ENCODE results near the gene GGCT.

The GGCT gene

DNA sequence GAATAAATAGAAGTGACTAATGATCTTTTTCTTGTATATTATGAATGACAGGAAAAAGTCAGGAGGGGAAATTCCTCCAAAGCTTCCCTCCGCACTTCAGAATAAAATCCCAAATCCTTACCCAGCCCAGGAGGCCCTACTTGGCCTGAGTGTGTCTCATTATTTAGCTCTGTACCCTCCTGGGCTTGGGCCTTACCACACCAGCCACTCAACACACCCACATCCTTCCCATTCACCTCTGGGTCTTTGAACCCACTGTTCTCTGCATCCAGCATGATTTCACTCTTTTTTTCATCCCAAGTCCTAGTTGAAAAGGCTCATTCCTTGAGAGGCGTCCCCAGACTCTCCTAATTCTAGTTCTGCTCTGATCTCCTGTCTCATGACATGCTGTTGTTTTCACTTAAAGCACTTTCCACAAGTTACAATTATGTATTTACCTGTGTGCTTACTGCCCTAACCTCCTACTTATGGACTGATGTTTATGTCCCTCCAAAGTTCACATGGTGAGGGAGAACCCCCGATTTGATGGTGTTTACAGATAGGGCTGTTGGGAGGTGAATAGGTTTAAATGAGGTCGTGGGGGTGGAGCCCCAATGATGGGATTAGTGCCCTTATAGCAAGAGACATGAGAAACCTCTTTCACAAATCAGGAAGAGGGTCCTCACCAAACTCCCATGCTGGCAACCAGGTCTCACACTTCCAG lies 32.4 kb downstream of the GGCT start:
- Histone ChIP-seq H3K4me1 (ENCODE audit: control insufficient read depth, insufficient read depth, low read length) (peaks cover 3% of the 10 kb centered on the region; the same call in 1 of the 2 replicates), H3K27me3 (ENCODE audit: control insufficient read depth, insufficient read depth, low read length) (no peaks in the 10 kb centered on the region), H3K9me3 (ENCODE audit: control insufficient read depth, insufficient read depth, low read length) (no peaks in the 10 kb centered on the region), H3K27ac (ENCODE audit: low read length) (no peak overlapping the region), H3K36me3 (ENCODE audit: control insufficient read depth, insufficient read depth, low read length) (no peaks in the 10 kb centered on the region), H3K4me3 (ENCODE audit: low read length) (no peak overlapping the region)
- WGBS (ENCODE audit: insufficient coverage, insufficient read length): no CpG with 5 or more reads among the region's 4 CpGs
- DNase-seq (ENCODE audit: low read depth, low spot score): no peak

DNA sequence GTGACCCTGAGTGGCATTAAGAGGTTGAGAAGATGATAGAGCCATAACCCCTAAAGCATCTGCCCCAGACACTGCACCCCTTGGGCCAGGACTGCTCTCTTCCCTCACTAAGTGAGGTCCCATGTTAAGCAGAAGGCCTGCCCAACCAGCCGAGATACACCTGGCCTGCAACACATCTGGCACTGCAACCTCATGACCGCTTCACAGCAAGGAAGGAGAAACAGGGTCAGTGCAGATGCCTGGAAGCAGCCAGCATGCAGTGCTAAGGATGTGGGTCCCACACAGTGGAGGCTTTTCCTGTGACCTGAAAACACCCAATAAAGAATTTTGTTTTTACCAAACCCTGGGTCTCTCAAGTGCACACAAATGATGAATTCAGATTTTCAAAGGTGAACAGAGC lies 33.4 kb downstream of the GGCT start:
- no CpG with 5 or more reads among the region's 2 CpGs for WGBS (ENCODE audit: insufficient coverage, insufficient read length)
- no peaks in the 10 kb centered on the region for H3K36me3 ChIP-seq (ENCODE audit: control insufficient read depth, insufficient read depth, low read length)
- H3K4me1 ChIP-seq (ENCODE audit: control insufficient read depth, insufficient read depth, low read length): peaks cover 3% of the 10 kb centered on the region; the same call in 1 of the 2 replicates
- H3K9me3 ChIP-seq (ENCODE audit: control insufficient read depth, insufficient read depth, low read length): no peaks in the 10 kb centered on the region
- H3K27me3 ChIP-seq (ENCODE audit: control insufficient read depth, insufficient read depth, low read length): no peaks in the 10 kb centered on the region
- DNase-seq (ENCODE audit: low read depth, low spot score): no peak
- H3K4me3 ChIP-seq (ENCODE audit: low read length): no peak overlapping the region
- no peak overlapping the region for H3K27ac ChIP-seq (ENCODE audit: low read length)

GRCh38 chr7:30470771-30471170 lies 33.9 kb downstream of the GGCT start:
- DNase-seq (ENCODE audit: low read depth, low spot score): no peak
- Histone ChIP-seq H3K4me3 (ENCODE audit: low read length) (no peak overlapping the region), H3K4me1 (ENCODE audit: control insufficient read depth, insufficient read depth, low read length) (peaks cover 3% of the 10 kb centered on the region; the same call in 1 of the 2 replicates)

DNA sequence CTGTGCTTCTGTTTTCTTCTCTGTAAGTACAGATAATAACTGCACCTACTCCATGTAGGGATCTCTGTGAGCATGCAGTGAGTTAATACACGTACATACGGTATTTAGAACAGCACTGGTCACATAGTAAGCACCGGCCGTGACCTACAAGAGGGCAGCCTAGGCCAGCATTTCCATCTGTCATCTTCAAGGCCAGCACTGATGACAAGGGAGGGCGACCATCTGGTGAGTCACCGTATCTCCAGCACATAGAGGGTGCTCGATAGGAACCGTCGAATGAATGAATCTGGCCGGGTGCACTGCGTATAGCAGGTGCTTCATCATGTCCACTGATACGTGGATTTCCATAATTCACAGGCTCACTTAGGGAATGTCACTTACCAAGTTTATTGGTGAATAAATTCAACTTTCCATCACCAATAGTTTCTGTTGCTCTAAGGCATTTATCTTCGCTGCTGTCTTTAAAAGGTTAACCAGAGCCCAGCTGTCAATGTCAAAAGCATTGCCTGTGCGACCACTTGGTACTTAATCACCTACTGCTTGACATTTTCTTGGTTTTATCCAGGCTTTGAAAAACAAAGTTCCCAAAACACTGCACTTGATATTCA lies 34.4 kb downstream of the GGCT start:
- H3K27me3 ChIP-seq (ENCODE audit: control insufficient read depth, insufficient read depth, low read length): no peaks in the 10 kb centered on the region
- no peak overlapping the region for H3K4me3 ChIP-seq (ENCODE audit: low read length)
- no CpG with 5 or more reads among the region's 14 CpGs for WGBS (ENCODE audit: insufficient coverage, insufficient read length)
- DNase-seq (ENCODE audit: low read depth, low spot score): no peak
- no peaks in the 10 kb centered on the region for H3K9me3 ChIP-seq (ENCODE audit: control insufficient read depth, insufficient read depth, low read length)
- H3K36me3 ChIP-seq (ENCODE audit: control insufficient read depth, insufficient read depth, low read length): no peaks in the 10 kb centered on the region
- H3K27ac ChIP-seq (ENCODE audit: low read length): no peak overlapping the region
- peaks cover 3% of the 10 kb centered on the region; the same call in 1 of the 2 replicates for H3K4me1 ChIP-seq (ENCODE audit: control insufficient read depth, insufficient read depth, low read length)

More at GRCh38 chr7:30470771-30471170, 33.9 kb downstream of the GGCT start:
- Histone ChIP-seq H3K9me3 (ENCODE audit: control insufficient read depth, insufficient read depth, low read length) (no peaks in the 10 kb centered on the region), H3K27me3 (ENCODE audit: control insufficient read depth, insufficient read depth, low read length) (no peaks in the 10 kb centered on the region), H3K27ac (ENCODE audit: low read length) (no peak overlapping the region), H3K36me3 (ENCODE audit: control insufficient read depth, insufficient read depth, low read length) (no peaks in the 10 kb centered on the region)
- no CpG with 5 or more reads among the region's 6 CpGs for WGBS (ENCODE audit: insufficient coverage, insufficient read length)

DNA sequence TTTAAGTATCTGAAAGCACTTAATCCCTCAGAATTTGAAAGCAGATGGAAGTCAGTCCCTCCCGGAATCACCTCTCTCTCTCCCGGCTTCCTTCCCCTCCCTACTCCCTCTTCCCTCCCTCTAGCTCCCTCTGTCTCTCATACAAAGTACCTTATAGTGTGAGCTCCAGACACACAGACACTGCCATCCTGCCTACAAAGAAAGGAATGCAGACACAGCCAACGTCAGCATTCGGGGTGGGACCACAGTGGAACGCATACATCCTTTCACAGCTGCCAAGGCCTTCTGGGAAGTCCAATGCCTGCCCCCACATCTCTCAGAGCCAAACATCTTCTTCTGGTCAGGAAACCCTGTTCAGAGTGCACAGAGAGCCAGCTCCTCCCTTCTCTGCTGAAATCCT lies 35.3 kb downstream of the GGCT start:
- no peak overlapping the region for H3K27ac ChIP-seq (ENCODE audit: low read length)
- H3K4me3 ChIP-seq (ENCODE audit: low read length): no peak overlapping the region
- whole genome bisulfite sequencing (ENCODE audit: insufficient coverage, insufficient read length): no CpG with 5 or more reads among the region's 5 CpGs

GRCh38 chr7:30468791-30469190 lies 35.8 kb downstream of the GGCT start:
- Histone ChIP-seq H3K9me3 (ENCODE audit: control insufficient read depth, insufficient read depth, low read length) (no peaks in the 10 kb centered on the region), H3K4me1 (ENCODE audit: control insufficient read depth, insufficient read depth, low read length) (peaks cover 3% of the 10 kb centered on the region; the same call in 1 of the 2 replicates), H3K27ac (ENCODE audit: low read length) (no peak overlapping the region), H3K4me3 (ENCODE audit: low read length) (no peak overlapping the region), H3K36me3 (ENCODE audit: control insufficient read depth, insufficient read depth, low read length) (no peaks in the 10 kb centered on the region), H3K27me3 (ENCODE audit: control insufficient read depth, insufficient read depth, low read length) (no peaks in the 10 kb centered on the region)
- no CpG with 5 or more reads among the region's 4 CpGs for WGBS (ENCODE audit: insufficient coverage, insufficient read length)
- DNase-seq (ENCODE audit: low read depth, low spot score): no peak

More for the DNA sequence above, 35.3 kb downstream of the GGCT start:
- Histone ChIP-seq H3K36me3 (ENCODE audit: control insufficient read depth, insufficient read depth, low read length) (no peaks in the 10 kb centered on the region), H3K27me3 (ENCODE audit: control insufficient read depth, insufficient read depth, low read length) (no peaks in the 10 kb centered on the region), H3K9me3 (ENCODE audit: control insufficient read depth, insufficient read depth, low read length) (no peaks in the 10 kb centered on the region), H3K4me1 (ENCODE audit: control insufficient read depth, insufficient read depth, low read length) (peaks cover 3% of the 10 kb centered on the region; the same call in 1 of the 2 replicates)
- DNase-seq (ENCODE audit: low read depth, low spot score): peak; percentile 73

DNA sequence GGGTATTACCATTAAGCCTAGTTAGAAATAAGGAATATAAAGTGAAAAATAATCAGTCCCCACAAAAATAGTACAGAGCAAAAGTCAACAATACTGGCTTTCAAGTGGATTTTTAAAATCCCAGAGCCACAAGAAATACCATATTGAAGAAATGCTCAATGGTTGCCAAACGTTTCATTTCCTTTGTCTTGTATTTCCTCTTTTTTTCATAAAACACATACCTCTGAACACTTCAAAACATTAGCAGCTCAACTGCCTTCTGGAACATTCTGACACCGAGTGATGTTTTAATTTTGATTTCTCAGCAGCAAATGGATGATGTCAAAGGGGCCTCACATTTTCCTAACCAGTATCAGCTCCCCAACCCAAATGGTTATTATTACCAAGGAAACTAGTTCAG lies 36.6 kb downstream of the GGCT start:
- H3K27ac ChIP-seq (ENCODE audit: low read length): no peak overlapping the region
- peaks cover 3% of the 10 kb centered on the region; the same call in 1 of the 2 replicates for H3K4me1 ChIP-seq (ENCODE audit: control insufficient read depth, insufficient read depth, low read length)
- no peaks in the 10 kb centered on the region for H3K36me3 ChIP-seq (ENCODE audit: control insufficient read depth, insufficient read depth, low read length)
- no peak overlapping the region for H3K4me3 ChIP-seq (ENCODE audit: low read length)
- DNase-seq (ENCODE audit: low read depth, low spot score): no peak
- WGBS (ENCODE audit: insufficient coverage, insufficient read length): no CpG with 5 or more reads among the region's 2 CpGs
- no peaks in the 10 kb centered on the region for H3K9me3 ChIP-seq (ENCODE audit: control insufficient read depth, insufficient read depth, low read length)
- no peaks in the 10 kb centered on the region for H3K27me3 ChIP-seq (ENCODE audit: control insufficient read depth, insufficient read depth, low read length)

GRCh38 chr7:30467271-30467670 lies 37.4 kb downstream of the GGCT start:
- Histone ChIP-seq H3K9me3 (ENCODE audit: control insufficient read depth, insufficient read depth, low read length) (no peaks in the 10 kb centered on the region), H3K27me3 (ENCODE audit: control insufficient read depth, insufficient read depth, low read length) (no peaks in the 10 kb centered on the region), H3K36me3 (ENCODE audit: control insufficient read depth, insufficient read depth, low read length) (no peaks in the 10 kb centered on the region), H3K27ac (ENCODE audit: low read length) (no peak overlapping the region), H3K4me1 (ENCODE audit: control insufficient read depth, insufficient read depth, low read length) (peaks cover 3% of the 10 kb centered on the region; the same call in 1 of the 2 replicates), H3K4me3 (ENCODE audit: low read length) (no peak overlapping the region)
- WGBS (ENCODE audit: insufficient coverage, insufficient read length): no CpG with 5 or more reads among the region's 4 CpGs
- DNase-seq (ENCODE audit: low read depth, low spot score): no peak

DNA sequence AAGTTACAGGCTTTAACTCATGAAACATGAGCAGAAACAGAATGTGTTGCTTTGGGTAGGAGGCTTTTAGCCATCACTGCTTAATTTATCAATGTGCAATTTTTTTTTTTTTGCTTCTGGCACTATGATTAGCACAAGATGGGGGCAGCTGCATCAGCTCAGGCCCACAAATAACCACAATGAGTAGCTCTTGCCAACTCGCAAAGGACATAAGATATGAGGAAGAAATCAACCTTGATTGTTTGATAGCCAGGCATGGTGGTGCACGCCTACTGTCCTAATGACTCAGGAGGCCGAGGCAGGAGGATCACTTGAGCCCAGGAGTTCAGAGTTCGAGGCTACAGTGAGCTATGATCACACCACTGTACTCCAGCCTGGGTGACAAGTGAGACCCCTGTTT lies 38.4 kb downstream of the GGCT start:
- no peak for DNase-seq (ENCODE audit: low read depth, low spot score)
- WGBS (ENCODE audit: insufficient coverage, insufficient read length): no CpG with 5 or more reads among the region's 4 CpGs
- peaks cover 3% of the 10 kb centered on the region; the same call in 1 of the 2 replicates for H3K4me1 ChIP-seq (ENCODE audit: control insufficient read depth, insufficient read depth, low read length)

DNA sequence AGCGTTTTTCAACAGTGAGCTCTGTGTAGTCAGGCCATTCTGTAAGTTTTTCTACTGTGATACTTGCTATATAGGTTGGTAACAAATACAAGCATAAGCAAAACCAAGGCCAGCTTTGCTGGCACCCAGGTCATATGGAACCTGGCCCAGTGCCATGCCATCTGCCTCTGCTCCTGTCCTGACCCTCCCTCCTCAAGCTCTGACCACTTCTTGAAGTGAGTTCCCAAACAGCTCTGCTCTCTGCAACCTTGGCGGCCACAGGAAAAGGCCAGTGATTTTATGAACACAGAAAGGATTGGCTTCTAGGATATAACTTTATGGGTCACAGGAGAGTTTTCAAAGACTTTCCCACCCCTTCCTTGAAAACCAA lies 38.8 kb downstream of the GGCT start:
- WGBS (ENCODE audit: insufficient coverage, insufficient read length): no CpG with 5 or more reads among the region's 2 CpGs

More for the DNA sequence above, 38.4 kb downstream of the GGCT start:
- H3K27me3 ChIP-seq (ENCODE audit: control insufficient read depth, insufficient read depth, low read length): no peaks in the 10 kb centered on the region
- H3K9me3 ChIP-seq (ENCODE audit: control insufficient read depth, insufficient read depth, low read length): no peaks in the 10 kb centered on the region
- no peaks in the 10 kb centered on the region for H3K36me3 ChIP-seq (ENCODE audit: control insufficient read depth, insufficient read depth, low read length)
- no peak overlapping the region for H3K27ac ChIP-seq (ENCODE audit: low read length)
- H3K4me3 ChIP-seq (ENCODE audit: low read length): no peak overlapping the region

More for the DNA sequence above, 38.8 kb downstream of the GGCT start:
- Histone ChIP-seq H3K36me3 (ENCODE audit: control insufficient read depth, insufficient read depth, low read length) (no peaks in the 10 kb centered on the region), H3K27ac (ENCODE audit: low read length) (no peak overlapping the region), H3K4me1 (ENCODE audit: control insufficient read depth, insufficient read depth, low read length) (peaks cover 3% of the 10 kb centered on the region; the same call in 1 of the 2 replicates), H3K9me3 (ENCODE audit: control insufficient read depth, insufficient read depth, low read length) (no peaks in the 10 kb centered on the region), H3K27me3 (ENCODE audit: control insufficient read depth, insufficient read depth, low read length) (no peaks in the 10 kb centered on the region), H3K4me3 (ENCODE audit: low read length) (no peak overlapping the region)
- DNase-seq (ENCODE audit: low read depth, low spot score): no peak

Data from iPS DF 6.9 (cell line).